HL-60 (cell line): ENCODE results near the gene SPSB2.

Experiments used
- CTCF ChIP-seq: IDR thresholded peaks from one replicate; pipeline ENCODE4 v1.5.1; 2011; ENCODE audit warnings: low read length, control low read depth, inconsistent platforms; ENCODE audit not compliant: insufficient read depth
- POLR2AphosphoS5 ChIP-seq: IDR thresholded peaks from 2 replicates; pipeline ENCODE4 v1.6.1; 2012; ENCODE audit warnings: low read depth

GRCh38 chr12:6891646-6892001 lies 18.5 kb upstream of the SPSB2 start:
- TF ChIP-seq CTCF (no peak), POLR2AphosphoS5 (no peak)
